ENCODE data around the gene EXD1. TPM values are rescaled to one million over a fixed set of nuclear protein-coding genes. Genes with fewer than 3 reads are reported as not detected.
A peak's percentile ranks its signal among the peaks of the same experiment; 100 is the strongest.

Gene EXD1
- total and polyA plus RNA-seq, 2 of the 13 experiments (the other 11 are each of a cell fraction or from before 2014, with no cell fraction given): not detected

GRCh38 chr15:41238100-41238499 lies 7.5 kb upstream of the EXD1 start:
- H4K20me1 ChIP-seq (ENCODE audit: insufficient read depth, low read length): no peaks in the 10 kb centered on the region
- ChIA-PET POLR2A (no interaction called here), CTCF (ENCODE audit: low intra/inter-chr PET ratio, low total read pairs) (no interaction called here)
- H3K36me3 ChIP-seq (replicated peaks in 1 of 2; ENCODE audit: control insufficient read depth in 1 of 2, insufficient read depth in 2 of 2, low read length in 2 of 2): no peaks in the 10 kb centered on the region
- H3K9ac ChIP-seq (ENCODE audit: insufficient read depth, low read depth, low read length): no peak overlapping the region
- peak overlapping the region; percentile 44 for H3K27ac ChIP-seq (ENCODE audit: extremely low read length, insufficient read depth, low read length)
- in situ Hi-C loops (cut with HindIII; ENCODE audit: extremely low pct_ligation_motif_present, low pct_unique_long_range_greater_than_20kb): no loop called here
- DNase-seq (ENCODE audit: low spot score): peak; percentile 55
- no peaks in the 10 kb centered on the region for H3K9me3 ChIP-seq (ENCODE audit: low read length)
- peaks cover 52% of the 10 kb centered on the region for H3K4me1 ChIP-seq (ENCODE audit: insufficient read depth, low read length)
- WGBS (ENCODE audit: low lambda C conversion rate): 61% methylated on average over 5 of the region's 5 CpGs
- peak; percentile 63 for ATAC-seq
- peaks cover 46% of the 10 kb centered on the region for H3K79me2 ChIP-seq (ENCODE audit: insufficient read depth, low read length)
- no TSS peak for BruUV-seq (replicated peaks)
- no peak overlapping the region for H3K4me2 ChIP-seq (ENCODE audit: low read depth, low read length)
- FAIRE-seq: no peak
- intact Hi-C loops (cut with micrococcal nuclease; ENCODE audit: unreplicated experiment): no loop called here
- H3K27me3 ChIP-seq (ENCODE audit: control insufficient read depth in 1 of 2, insufficient read depth in 2 of 2, low read length in 2 of 2): no peaks in the 10 kb centered on the region
- no peak overlapping the region for H2AFZ ChIP-seq (ENCODE audit: low read length)
- H3K4me3 ChIP-seq (replicated peaks in 1 of 3; ENCODE audit: insufficient read depth in 1 of 3, low read depth in 2 of 3, low read length in 3 of 3): no peak overlapping the region
- TF ChIP-seq TCF7 (IDR thresholded peaks at IDR 0.05; ENCODE audit: low read depth): no peak
- TF ChIP-seq ELF3 (CRISPR knock-in tag; IDR thresholded peaks at IDR 0.05): no peak
- TF ChIP-seq ZNF776 (CRISPR knock-in tag; IDR thresholded peaks at IDR 0.05): no peak
- TF ChIP-seq ZNF143 (CRISPR knock-in tag; IDR thresholded peaks at IDR 0.05): no peak
- TF ChIP-seq ZNF615 (CRISPR knock-in tag; IDR thresholded peaks at IDR 0.05; ENCODE audit: borderline replicate concordance): no peak
- peak; percentile 23 for TF ChIP-seq TEAD3 (CRISPR knock-in tag; optimal IDR thresholded peaks at IDR 0.05; ENCODE audit: borderline replicate concordance)
- TF ChIP-seq ZBTB7A (CRISPR knock-in tag; IDR thresholded peaks at IDR 0.05): no peak
- no peak for TF ChIP-seq TFDP1 (CRISPR knock-in tag; IDR thresholded peaks at IDR 0.05; ENCODE audit: borderline replicate concordance)
- TF ChIP-seq ZFP37 (CRISPR knock-in tag; IDR thresholded peaks at IDR 0.05; ENCODE audit: borderline replicate concordance): no peak
- no peak for TF ChIP-seq HDAC6 (IDR thresholded peaks at IDR 0.05; ENCODE audit: low read depth, low read length)
- no peak for TF ChIP-seq GMEB2 (CRISPR knock-in tag; IDR thresholded peaks at IDR 0.05; ENCODE audit: low read depth)
- TF ChIP-seq ZNF367 (CRISPR knock-in tag; IDR thresholded peaks at IDR 0.05; ENCODE audit: borderline replicate concordance): no peak
- no peak for TF ChIP-seq HOXA7 (CRISPR knock-in tag; IDR thresholded peaks at IDR 0.05)
- TF ChIP-seq AKNA (CRISPR knock-in tag; IDR thresholded peaks at IDR 0.05; ENCODE audit: borderline replicate concordance): no peak
- TF ChIP-seq ONECUT2 (CRISPR knock-in tag; IDR thresholded peaks at IDR 0.05): peak; percentile 54; the same call in 1 of the 2 replicates
- peak; percentile 56; the same call in 1 of the 2 replicates for TF ChIP-seq ZNF770 (CRISPR knock-in tag; IDR thresholded peaks at IDR 0.05)
- no peak for TF ChIP-seq ELF1 (CRISPR knock-in tag; IDR thresholded peaks at IDR 0.05)

All from HepG2 (cell line).